GM12878 (cell line): Measurements from ENCODE around the gene RNU1-3. TPM values are rescaled to one million over a fixed set of nuclear protein-coding genes. Genes with fewer than 3 reads are reported as not detected.
"Not testable (repeated sequence)": the region's sequence is repeated elsewhere in the genome, so short reads cannot be mapped to it uniquely, and the experiment has no call there.

Experiments
- ATAC-seq: fragments of 200-7000 bp; cut with Tn5 transposase; 3 replicates; pipeline ENCODE4 v1.9.1; 2020; ENCODE audit warnings: mild to moderate bottlenecking, moderate library complexity
- BruUV-seq: library from RNA; stranded (reverse); fragments of 400-500 nt; replicated peaks from 2 replicates; lab custom pipeline; 2021; lab: Mats Ljungman, UMichigan
- CTCF ChIA-PET: fragments of 300-600 bp; sonication (Branson Sonifier 250); formaldehyde crosslinking; extraction: SDS; loops from one replicate; lab custom pipeline; 2021; ENCODE audit warnings: inconsistent platforms; lab: Yijun Ruan, JAX
- POLR2A ChIA-PET: fragments of 350-600 bp; formaldehyde crosslinking; extraction: SDS; loops from one replicate; lab custom pipeline; 2021; ENCODE audit warnings: inconsistent platforms; lab: Charles Lee
- RAD21 ChIA-PET: fragments of 300-600 bp; sonication (Branson Sonifier 250); formaldehyde crosslinking; loops from one replicate; lab custom pipeline; 2023; ENCODE audit warnings: antibody characterized with exemption; ENCODE audit not compliant: unreplicated experiment; lab: Charles Lee
- SMC1A ChIA-PET: fragments of 300-600 bp; sonication (Branson Sonifier 250); formaldehyde crosslinking; loops from one replicate; lab custom pipeline; 2023; ENCODE audit not compliant: unreplicated experiment, uncharacterized antibody; lab: Charles Lee
- DNase-seq: peaks from one replicate; pipeline ENCODE4 v3.0.0-alpha.2; 2011; ENCODE audit warnings: low read depth, low spot score
- FAIRE-seq: peaks from 3 replicates; lab custom pipeline; 2011; peaks lifted over from hg19 to GRCh38; lab: Jason Lieb, UNC
- H2AFZ ChIP-seq: 2 replicates; pipeline ENCODE4 v1.6.0; 2011; ENCODE audit warnings: low read depth, low read length, control low read depth; ENCODE audit not compliant: control insufficient read depth
- H3K27ac ChIP-seq: 2 replicates; pipeline ENCODE4 v1.5.1; 2011; ENCODE audit warnings: control low read depth; ENCODE audit not compliant: control insufficient read depth, insufficient read depth
- H3K27me3 ChIP-seq, 2 experiments: replicated peaks in 1 of 2; 2 replicates each; pipeline versions ENCODE4 v1.6.0 to v1.6.1; 2011; ENCODE audit warnings: low read length in 1 of 2; ENCODE audit not compliant: control insufficient read depth in 2 of 2, insufficient read depth in 2 of 2
- H3K36me3 ChIP-seq, 2 experiments: 2 replicates each; pipeline ENCODE4 v1.5.1; 2011; ENCODE audit warnings: low read length in 1 of 2; ENCODE audit not compliant: control insufficient read depth in 2 of 2, insufficient read depth in 2 of 2
- H3K4me1 ChIP-seq: 2 replicates; pipeline ENCODE4 v1.6.1; 2011; ENCODE audit warnings: mild to moderate bottlenecking, low read length, moderate library complexity, mixed read lengths; ENCODE audit not compliant: control insufficient read depth, insufficient read depth
- H3K4me2 ChIP-seq: 2 replicates; pipeline ENCODE4 v1.6.0; 2011; ENCODE audit warnings: control low read depth; ENCODE audit not compliant: control insufficient read depth, insufficient read depth
- H3K4me3 ChIP-seq: fragments of 200-600 bp; sonication (generic); 2 replicates; pipeline ENCODE4 v1.5.1; 2016
- H3K79me2 ChIP-seq: 2 replicates; pipeline ENCODE4 v1.6.0; 2011; ENCODE audit warnings: low read length; ENCODE audit not compliant: control insufficient read depth, insufficient read depth
- H3K9ac ChIP-seq: 2 replicates; pipeline ENCODE4 v1.8.0; 2011; ENCODE audit warnings: low read length, control low read depth, mixed read lengths; ENCODE audit not compliant: control insufficient read depth, insufficient read depth
- H3K9me3 ChIP-seq: replicated peaks from 3 replicates; pipeline ENCODE4 v1.5.1; 2011; ENCODE audit warnings: mild to moderate bottlenecking, low read length; ENCODE audit not compliant: control insufficient read depth, insufficient read depth
- H4K20me1 ChIP-seq: 2 replicates; pipeline ENCODE4 v1.6.0; 2011; ENCODE audit not compliant: control insufficient read depth, insufficient read depth
- ATF7 ChIP-seq: fragments of 450-650 bp; IDR thresholded peaks from 2 replicates; pipeline ENCODE4 v1.6.1; 2016; ENCODE audit warnings: low read depth, mild to moderate bottlenecking
- BCL11A ChIP-seq: IDR thresholded peaks from 2 replicates; pipeline ENCODE4 v1.6.1; 2011; ENCODE audit warnings: low read depth, low read length
- BHLHE40 ChIP-seq, 2 experiments: fragments of 450-650 bp in 1 of 2; IDR thresholded peaks; 2 replicates each; pipeline ENCODE4 v1.6.1; 2011 to 2017; ENCODE audit warnings: low read depth in 2 of 2, borderline replicate concordance in 1 of 2, improper control_type of control experiment in 1 of 2, low read length in 1 of 2, mild to moderate bottlenecking in 1 of 2
- EP300 ChIP-seq, 2 experiments: fragments of 150-350 bp in 1 of 2; IDR thresholded peaks; 2 replicates each; pipeline ENCODE4 v1.6.1; 2011 to 2012; ENCODE audit warnings: low read depth in 2 of 2, low read length in 2 of 2, borderline replicate concordance in 1 of 2, improper control_type of control experiment in 1 of 2, inconsistent platforms in 1 of 2; ENCODE audit not compliant: control insufficient read depth in 1 of 2
- EZH2 ChIP-seq: IDR thresholded peaks from 2 replicates; pipeline ENCODE4 v1.6.1; 2012; ENCODE audit warnings: low read depth, mild to moderate bottlenecking, control low read depth, inconsistent platforms, low read length, borderline replicate concordance; ENCODE audit not compliant: control insufficient read depth
- FOXM1 ChIP-seq: IDR thresholded peaks from 2 replicates; pipeline ENCODE4 v1.6.1; 2012; ENCODE audit warnings: low read depth, mild to moderate bottlenecking, inconsistent platforms, low read length, moderate library complexity
- MEF2A ChIP-seq: IDR thresholded peaks from 2 replicates; pipeline ENCODE4 v1.6.1; 2011; ENCODE audit warnings: low read depth, mild to moderate bottlenecking, low read length, moderate library complexity; ENCODE audit not compliant: insufficient read depth
- MLLT1 ChIP-seq: fragments of 450-650 bp; IDR thresholded peaks from 2 replicates; pipeline ENCODE4 v1.6.1; 2016; ENCODE audit warnings: mild to moderate bottlenecking
- MTA2 ChIP-seq: fragments of 450-650 bp; IDR thresholded peaks from 2 replicates; pipeline ENCODE4 v1.6.1; 2016; ENCODE audit warnings: low read depth, mild to moderate bottlenecking, moderate library complexity
- MTA3 ChIP-seq: IDR thresholded peaks from 2 replicates; pipeline ENCODE4 v1.6.1; 2012; ENCODE audit warnings: low read length, inconsistent platforms, borderline replicate concordance
- SPI1 ChIP-seq: IDR thresholded peaks from 2 replicates; pipeline ENCODE4 v1.6.1; 2011; ENCODE audit warnings: low read depth, mild to moderate bottlenecking, low read length, moderate library complexity, borderline replicate concordance; ENCODE audit not compliant: insufficient read depth
- TCF7 ChIP-seq: IDR thresholded peaks from 2 replicates; pipeline ENCODE4 v1.6.1; 2014; ENCODE audit warnings: antibody characterized with exemption, borderline replicate concordance
- ZBED1 ChIP-seq: IDR thresholded peaks from 2 replicates; pipeline ENCODE4 v1.6.1; 2016; ENCODE audit warnings: borderline replicate concordance
- ZNF24 ChIP-seq: fragments of 450-650 bp; IDR thresholded peaks from 2 replicates; pipeline ENCODE4 v1.6.1; 2017; ENCODE audit warnings: antibody characterized with exemption, mild to moderate bottlenecking
- WGBS: methylation state at CpG from one replicate; pipeline ENCODE4 v1.1.6; 2016; ENCODE audit warnings: low lambda C conversion rate; ENCODE audit not compliant: insufficient replicate concordance, insufficient coverage; ENCODE audit errors: missing lambda C conversion rate; 5-methylcytosine and 5-hydroxymethylcytosine counted together
- in situ Hi-C: fragments of 300-500 bp; cut with MboI; formaldehyde crosslinking; loops from 9 replicates; pipeline ENCODE4 v1.14.3; 2018; ENCODE audit warnings: mixed read lengths
- intact Hi-C: fragments of 100-400 bp; cut with micrococcal nuclease; formaldehyde crosslinking; loops from one replicate; pipeline ENCODE4 v1.14.2; 2022; ENCODE audit not compliant: unreplicated experiment
- polyA plus RNA-seq, 11 experiments: library from polyadenylated mRNA; depleted of rRNA in 4 of 11; unstranded in 6 of 11; stranded (reverse) in 5 of 11; fragments of >200 nt; fragmentation: Nextera tagmentation in 4 of 11; fragmentation: Illumina TruSeq in 1 of 11; extraction: Ambion mirVana in 4 of 11; extraction: Trizol in 1 of 11; gene quantifications; 1 replicate in 1 of 11; 2 replicates in 10 of 11; pipeline versions ENCODE4 v1.2.1 to v1.2.3, GENCODE V29; 2011 to 2016; ENCODE audit warnings: inconsistent platforms in 2 of 11, missing spikeins in 2 of 11, low read depth in 1 of 11
- total RNA-seq, 4 experiments: library from RNA; depleted of rRNA in 3 of 4; stranded (reverse); fragments of >200 nt in 3 of 4; fragmentation: Illumina TruSeq in 1 of 4; extraction: Trizol in 1 of 4; gene quantifications; 2 replicates each; pipeline versions ENCODE4 v1.2.1 to v1.2.3, GENCODE V29; 2013 to 2021
- TF ChIP-seq, protein P1 (sequence below): IDR thresholded peaks from 2 replicates; pipeline ENCODE4 v1.6.1; 2011; ENCODE audit warnings: borderline replicate concordance, low read depth, mild to moderate bottlenecking, moderate library complexity, low read length; ENCODE audit not compliant: insufficient read depth, poor library complexity, severe bottlenecking
- TF ChIP-seq, protein P2 (sequence below): fragments of 450-650 bp; IDR thresholded peaks from 2 replicates; pipeline ENCODE4 v1.6.1; 2017; ENCODE audit warnings: mild to moderate bottlenecking, low read depth, inconsistent platforms; ENCODE audit not compliant: poor library complexity, severe bottlenecking

Gene RNU1-3
- total and polyA plus RNA-seq, 10 of the 15 experiments (the other 5 are each of a cell fraction or from before 2014, with no cell fraction given) = under 0.01 to 20,946 (median 4.7) TPM; not detected in 2

DNA sequence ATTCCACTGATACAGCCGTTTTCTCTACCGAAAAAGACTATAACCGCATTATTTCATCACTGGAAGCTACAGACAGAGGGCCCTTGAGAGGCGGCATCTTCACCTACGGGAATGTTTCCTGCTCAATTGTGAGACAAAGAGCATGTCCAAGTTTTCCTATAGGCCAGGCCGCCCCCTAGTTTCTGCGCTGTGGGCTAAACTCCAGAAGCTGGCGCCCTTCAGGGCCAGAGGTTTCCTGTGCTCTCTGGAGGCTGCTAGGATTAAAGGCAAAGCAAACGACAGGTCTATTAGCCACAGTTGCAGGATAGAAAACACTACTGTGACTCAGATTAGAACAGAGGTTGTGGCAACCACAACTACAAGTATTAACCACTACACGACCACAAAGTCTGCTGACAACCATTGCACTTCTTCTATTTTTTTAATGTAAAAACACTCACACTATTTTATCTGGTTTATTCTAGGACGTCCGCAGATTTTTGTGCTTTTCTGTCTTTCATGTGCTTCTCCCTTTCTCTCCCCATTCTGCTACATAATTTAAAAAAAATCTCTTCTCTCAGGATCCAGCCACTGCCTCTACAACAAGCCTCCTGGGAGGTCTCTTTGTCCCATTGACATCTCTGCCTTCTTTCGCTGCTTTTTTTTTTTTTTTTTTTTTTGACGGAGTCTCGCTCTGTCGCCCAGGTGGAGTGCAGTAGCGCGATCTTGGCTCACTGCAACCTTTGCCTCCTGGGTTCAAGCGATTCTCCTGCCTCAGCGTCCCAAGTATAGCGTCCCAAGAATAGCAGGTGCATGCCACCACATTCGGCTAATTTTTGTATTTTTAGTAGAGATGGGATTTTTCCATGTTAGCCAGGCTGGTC is 10.1 kb upstream of the RNU1-3 start:
- H3K9me3 ChIP-seq, POLR2A ChIA-PET, H3K4me3 ChIP-seq, H3K4me2 ChIP-seq, H3K36me3 ChIP-seq, H3K27me3 ChIP-seq, SMC1A ChIA-PET, FAIRE-seq, H4K20me1 ChIP-seq, BruUV-seq, CTCF ChIA-PET, RAD21 ChIA-PET, intact Hi-C loops, H3K4me1 ChIP-seq, H3K9ac ChIP-seq, H3K27ac ChIP-seq, in situ Hi-C loops, H2AFZ ChIP-seq, H3K79me2 ChIP-seq: not testable (repeated sequence)
- peak; percentile 76 for ATAC-seq
- 4% methylated on average over 20 of the region's 22 CpGs for WGBS
- peak; percentile 40 for DNase-seq
- TF ChIP-seq, protein P1, sequence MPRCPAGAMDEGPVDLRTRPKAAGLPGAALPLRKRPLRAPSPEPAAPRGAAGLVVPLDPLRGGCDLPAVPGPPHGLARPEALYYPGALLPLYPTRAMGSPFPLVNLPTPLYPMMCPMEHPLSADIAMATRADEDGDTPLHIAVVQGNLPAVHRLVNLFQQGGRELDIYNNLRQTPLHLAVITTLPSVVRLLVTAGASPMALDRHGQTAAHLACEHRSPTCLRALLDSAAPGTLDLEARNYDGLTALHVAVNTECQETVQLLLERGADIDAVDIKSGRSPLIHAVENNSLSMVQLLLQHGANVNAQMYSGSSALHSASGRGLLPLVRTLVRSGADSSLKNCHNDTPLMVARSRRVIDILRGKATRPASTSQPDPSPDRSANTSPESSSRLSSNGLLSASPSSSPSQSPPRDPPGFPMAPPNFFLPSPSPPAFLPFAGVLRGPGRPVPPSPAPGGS = peak; percentile 42
- peak; percentile 63; the same call in 1 of the 2 replicates for TF ChIP-seq FOXM1
- TF ChIP-seq MEF2A = 0 out of 2 replicates have a peak, but pooled peaks have one; percentile 43
- TF ChIP-seq ZBED1 = peak; percentile 70; the same call in 1 of the 2 replicates
- 0 out of 2 replicates have a peak, but pooled peaks have one; percentile 34 for TF ChIP-seq TCF7
- peak; percentile 69; the same call in 1 of the 2 replicates for TF ChIP-seq SPI1
- TF ChIP-seq, protein P2, sequence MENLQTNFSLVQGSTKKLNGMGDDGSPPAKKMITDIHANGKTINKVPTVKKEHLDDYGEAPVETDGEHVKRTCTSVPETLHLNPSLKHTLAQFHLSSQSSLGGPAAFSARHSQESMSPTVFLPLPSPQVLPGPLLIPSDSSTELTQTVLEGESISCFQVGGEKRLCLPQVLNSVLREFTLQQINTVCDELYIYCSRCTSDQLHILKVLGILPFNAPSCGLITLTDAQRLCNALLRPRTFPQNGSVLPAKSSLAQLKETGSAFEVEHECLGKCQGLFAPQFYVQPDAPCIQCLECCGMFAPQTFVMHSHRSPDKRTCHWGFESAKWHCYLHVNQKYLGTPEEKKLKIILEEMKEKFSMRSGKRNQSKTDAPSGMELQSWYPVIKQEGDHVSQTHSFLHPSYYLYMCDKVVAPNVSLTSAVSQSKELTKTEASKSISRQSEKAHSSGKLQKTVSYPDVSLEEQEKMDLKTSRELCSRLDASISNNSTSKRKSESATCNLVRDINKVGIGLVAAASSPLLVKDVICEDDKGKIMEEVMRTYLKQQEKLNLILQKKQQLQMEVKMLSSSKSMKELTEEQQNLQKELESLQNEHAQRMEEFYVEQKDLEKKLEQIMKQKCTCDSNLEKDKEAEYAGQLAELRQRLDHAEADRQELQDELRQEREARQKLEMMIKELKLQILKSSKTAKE = peak; percentile 54
- peak; percentile 64; the same call in 1 of the 2 replicates for TF ChIP-seq BCL11A
- peak; percentile 96 to 97 for TF ChIP-seq BHLHE40 (IDR thresholded peaks at IDR 0.05; ENCODE audit: borderline replicate concordance in 1 of 2, low read depth in 2 of 2, low read length in 1 of 2)
- TF ChIP-seq ZNF24 = peak; percentile 78
- TF ChIP-seq MLLT1 = peak; percentile 89
- peak; percentile 80; the same call in 1 of the 2 replicates for TF ChIP-seq MTA3
- TF ChIP-seq ATF7 = 0 out of 2 replicates have a peak, but pooled peaks have one; percentile 34
- TF ChIP-seq MTA2 = peak; percentile 77
- peak in 1 of 2 experiments; percentile 45; a peak in 1 of 4 replicates for TF ChIP-seq EP300 (IDR thresholded peaks at IDR 0.05; ENCODE audit: borderline replicate concordance in 1 of 2, control insufficient read depth in 1 of 2, low read depth in 2 of 2, low read length in 2 of 2)
- TF ChIP-seq EZH2 = peak; percentile 96; the same call in 1 of the 2 replicates
